ENCODE results near the gene ABCG1.

The ABCG1 gene

DNA sequence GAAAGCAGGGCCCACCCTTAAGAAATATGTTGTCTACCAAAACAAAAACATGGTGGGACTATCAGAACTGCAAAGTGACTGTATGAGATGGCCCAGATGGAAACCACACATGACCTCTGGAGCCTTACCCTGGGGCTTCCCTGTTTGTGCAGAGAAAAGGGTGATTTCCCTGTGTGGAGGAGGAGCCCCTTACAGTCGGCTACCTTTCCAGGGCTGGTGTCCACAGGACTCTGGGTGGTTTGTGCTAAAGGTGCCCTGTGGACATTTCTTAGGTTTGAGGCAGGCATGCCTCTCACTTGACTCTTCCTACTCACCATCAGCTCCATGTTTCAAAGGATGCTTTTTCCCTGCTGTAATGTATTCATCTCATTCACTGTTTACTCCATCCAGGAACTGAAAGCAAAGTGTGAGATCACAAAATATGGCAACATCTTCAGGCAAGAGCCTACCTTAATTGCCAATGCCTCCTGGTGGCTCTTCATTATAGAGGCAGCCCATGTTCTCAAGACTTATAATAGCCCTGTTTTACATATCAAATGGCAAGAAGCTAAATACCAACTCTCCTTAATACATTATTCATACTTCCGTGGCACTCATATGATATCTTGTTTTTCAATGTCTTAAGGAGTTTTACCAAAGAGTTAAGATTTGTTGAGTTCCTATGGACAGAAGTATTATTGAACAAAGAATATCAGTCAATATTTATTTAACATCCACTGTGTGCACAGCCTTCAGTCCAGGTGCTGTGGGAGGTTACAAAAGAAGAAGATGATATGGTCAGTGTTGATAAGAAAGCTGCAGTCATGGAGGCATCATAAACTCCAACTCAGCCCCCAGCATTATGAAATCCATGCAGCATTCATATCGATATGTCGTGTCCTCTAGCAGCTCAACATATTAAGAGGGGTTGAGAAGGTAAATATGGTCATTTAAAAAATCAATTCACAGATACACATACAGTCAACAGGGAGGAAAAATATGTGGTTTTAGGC, 111.7 kb downstream of the ABCG1 start:
- ChIA-PET POLR2A (no interaction called here), CTCF (interaction anchor here (1.1 kb wide), 1 partner anchor 72 kb away, joined by 3 read pairs; no protein-coding TSS in a partner anchor)
- TF ChIP-seq TARDBP (IDR thresholded peaks at IDR 0.05) (no peak), ARNT (IDR thresholded peaks at IDR 0.05) (no peak), L3MBTL2 (conservative IDR thresholded peaks at IDR 0.05) (no peak), ELF4 (IDR thresholded peaks at IDR 0.05) (no peak), FOXK2 (IDR thresholded peaks at IDR 0.05) (no peak), BHLHE40 (IDR thresholded peaks at IDR 0.05; ENCODE audit: borderline replicate concordance) (no peak), FOXM1 (IDR thresholded peaks at IDR 0.05; ENCODE audit: borderline replicate concordance) (no peak), FOXA1 (IDR thresholded peaks at IDR 0.05) (no peak), NFRKB (IDR thresholded peaks at IDR 0.05) (no peak), HDGF (IDR thresholded peaks at IDR 0.05; ENCODE audit: borderline replicate concordance) (no peak), CTBP1 (IDR thresholded peaks at IDR 0.05; ENCODE audit: borderline replicate concordance) (no peak), SUZ12 (IDR thresholded peaks at IDR 0.05) (no peak), LEF1 (IDR thresholded peaks at IDR 0.05; ENCODE audit: borderline replicate concordance) (no peak)
- TF ChIP-seq, protein P1, sequence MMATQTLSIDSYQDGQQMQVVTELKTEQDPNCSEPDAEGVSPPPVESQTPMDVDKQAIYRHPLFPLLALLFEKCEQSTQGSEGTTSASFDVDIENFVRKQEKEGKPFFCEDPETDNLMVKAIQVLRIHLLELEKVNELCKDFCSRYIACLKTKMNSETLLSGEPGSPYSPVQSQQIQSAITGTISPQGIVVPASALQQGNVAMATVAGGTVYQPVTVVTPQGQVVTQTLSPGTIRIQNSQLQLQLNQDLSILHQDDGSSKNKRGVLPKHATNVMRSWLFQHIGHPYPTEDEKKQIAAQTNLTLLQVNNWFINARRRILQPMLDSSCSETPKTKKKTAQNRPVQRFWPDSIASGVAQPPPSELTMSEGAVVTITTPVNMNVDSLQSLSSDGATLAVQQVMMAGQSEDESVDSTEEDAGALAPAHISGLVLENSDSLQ (IDR thresholded peaks at IDR 0.05) = no peak
- no peak for DNase-seq (ENCODE audit: extremely low spot score)

DNA sequence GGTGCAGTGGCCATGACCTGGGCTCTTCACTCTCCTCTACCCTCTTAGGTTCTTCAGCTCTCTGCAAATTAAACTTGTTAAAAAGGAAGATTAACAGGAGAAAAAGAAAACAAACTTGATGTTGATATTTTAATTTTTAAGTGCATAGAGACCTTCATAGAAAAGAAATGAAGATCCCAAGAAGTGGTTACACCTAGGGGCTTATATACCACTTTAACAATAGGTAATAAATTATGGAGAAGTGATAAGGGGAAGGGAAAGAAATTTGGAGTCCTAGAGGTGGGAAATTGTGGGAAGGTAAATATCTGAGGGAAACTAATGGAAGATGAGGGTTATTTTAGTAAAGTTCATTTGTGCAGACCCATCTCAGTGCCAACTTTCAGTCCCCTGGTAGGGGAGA, 112.7 kb downstream of the ABCG1 start:
- TF ChIP-seq HDGF (IDR thresholded peaks at IDR 0.05; ENCODE audit: borderline replicate concordance) (no peak), FOXK2 (IDR thresholded peaks at IDR 0.05) (no peak), ZNF384 (IDR thresholded peaks at IDR 0.05) (no peak), TARDBP (IDR thresholded peaks at IDR 0.05) (no peak), LEF1 (IDR thresholded peaks at IDR 0.05; ENCODE audit: borderline replicate concordance) (no peak), ARNT (IDR thresholded peaks at IDR 0.05) (no peak), SUZ12 (IDR thresholded peaks at IDR 0.05) (no peak), CTBP1 (IDR thresholded peaks at IDR 0.05; ENCODE audit: borderline replicate concordance) (no peak), FOXA1 (IDR thresholded peaks at IDR 0.05) (no peak), SP1 (IDR thresholded peaks at IDR 0.05) (no peak), BHLHE40 (IDR thresholded peaks at IDR 0.05; ENCODE audit: borderline replicate concordance) (no peak)
- ChIA-PET POLR2A (no interaction called here), CTCF (no interaction called here)
- no peak for DNase-seq (ENCODE audit: extremely low spot score)

DNA sequence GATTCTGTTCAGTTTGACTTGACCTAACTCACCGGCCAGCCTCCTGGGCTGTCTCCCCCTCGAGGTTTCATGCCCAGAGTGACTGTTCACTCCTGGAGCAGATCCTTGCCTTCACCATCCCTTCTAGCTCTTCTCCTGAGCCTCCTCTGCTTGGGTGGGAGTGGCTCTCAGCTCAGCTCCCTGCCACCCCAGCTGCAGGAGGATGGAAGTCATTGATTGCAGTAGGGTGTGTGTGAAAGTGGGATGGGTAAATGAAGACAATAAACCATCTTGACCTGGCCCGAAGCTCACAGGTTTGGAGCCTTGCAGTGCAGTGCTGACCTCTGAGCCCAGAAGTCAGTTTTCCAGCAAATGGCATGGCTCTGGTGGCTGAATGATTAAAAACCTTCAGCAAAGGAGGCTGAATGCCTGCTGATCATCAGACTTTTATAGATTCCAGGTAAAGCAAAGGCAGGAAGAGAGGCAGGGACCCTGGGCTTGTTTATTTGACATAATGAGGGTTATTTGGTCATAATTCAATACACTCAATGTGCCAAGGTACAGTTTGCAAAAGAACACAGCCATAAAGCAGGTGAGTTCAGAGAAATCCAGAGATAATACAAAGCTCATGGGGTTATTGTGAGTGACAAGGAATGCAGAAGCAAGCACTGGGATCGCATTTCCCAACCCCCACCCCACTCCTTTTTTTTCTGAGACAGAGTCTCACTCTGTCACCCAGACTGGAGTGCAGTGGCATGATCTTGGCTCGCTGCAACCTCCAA, 113.8 kb downstream of the ABCG1 start:
- ChIA-PET CTCF (no interaction called here), POLR2A (no interaction called here)
- DNase-seq (ENCODE audit: extremely low spot score) = no peak
- no peak for TF ChIP-seq BHLHE40 (IDR thresholded peaks at IDR 0.05; ENCODE audit: borderline replicate concordance)

DNA sequence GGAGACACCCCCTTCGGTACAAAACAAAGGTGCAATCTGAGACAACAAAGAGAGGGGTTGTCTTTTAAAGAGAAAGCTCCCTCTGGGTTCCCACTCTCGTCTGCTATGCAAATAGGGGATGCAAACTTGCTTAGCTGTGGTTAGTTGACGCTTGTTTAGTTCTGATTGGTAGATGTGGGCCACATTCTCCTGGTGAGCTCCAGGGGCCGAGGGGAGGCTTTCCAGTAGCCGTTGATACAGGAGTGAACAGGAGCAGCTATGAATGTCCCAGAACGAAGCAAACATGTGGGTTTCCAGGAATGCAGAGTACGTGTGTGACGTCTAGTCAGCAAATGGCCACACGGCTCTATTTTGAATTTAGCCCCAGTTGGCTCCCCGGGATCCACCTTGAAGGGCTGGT, 117.1 kb downstream of the ABCG1 start:
- DNase-seq (ENCODE audit: extremely low spot score) = no peak
- POLR2A ChIA-PET = no interaction called here
- TF ChIP-seq TARDBP (IDR thresholded peaks at IDR 0.05) = no peak
- TF ChIP-seq BHLHE40 (IDR thresholded peaks at IDR 0.05; ENCODE audit: borderline replicate concordance) = no peak
- TF ChIP-seq SUZ12 (IDR thresholded peaks at IDR 0.05) = no peak
- TF ChIP-seq FOXK2 (IDR thresholded peaks at IDR 0.05) = no peak
- TF ChIP-seq, protein P1 (IDR thresholded peaks at IDR 0.05) = no peak
- TF ChIP-seq ARNT (IDR thresholded peaks at IDR 0.05) = no peak
- no peak for TF ChIP-seq LEF1 (IDR thresholded peaks at IDR 0.05; ENCODE audit: borderline replicate concordance)
- CTCF ChIA-PET = interaction anchor here (0.8 kb wide), 1 partner anchor 45 kb away, joined by 3 read pairs; no protein-coding TSS in a partner anchor

DNA sequence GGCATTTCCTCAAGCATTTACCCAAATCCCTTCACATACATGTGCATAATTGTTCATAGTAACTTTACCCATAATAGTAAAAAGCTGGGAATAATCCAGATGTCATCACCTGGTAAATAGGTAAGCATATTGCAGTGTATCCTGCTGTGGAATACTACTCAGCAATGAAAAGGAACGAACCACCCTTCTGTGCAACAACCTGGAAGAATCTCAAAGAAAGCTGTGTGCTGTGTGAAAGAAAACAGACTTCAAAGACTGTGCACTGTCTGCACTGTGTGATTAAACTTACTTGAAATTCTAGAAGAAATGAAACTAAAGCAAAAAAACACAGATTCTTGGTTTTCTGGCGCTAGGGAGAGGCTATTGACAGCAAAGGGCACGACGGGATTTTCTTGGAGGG, 118.3 kb downstream of the ABCG1 start:
- TF ChIP-seq NFRKB (IDR thresholded peaks at IDR 0.05) (no peak), BHLHE40 (IDR thresholded peaks at IDR 0.05; ENCODE audit: borderline replicate concordance) (no peak)
- ChIA-PET POLR2A (no interaction called here), CTCF (no interaction called here)
- no peak for DNase-seq (ENCODE audit: extremely low spot score)

DNA sequence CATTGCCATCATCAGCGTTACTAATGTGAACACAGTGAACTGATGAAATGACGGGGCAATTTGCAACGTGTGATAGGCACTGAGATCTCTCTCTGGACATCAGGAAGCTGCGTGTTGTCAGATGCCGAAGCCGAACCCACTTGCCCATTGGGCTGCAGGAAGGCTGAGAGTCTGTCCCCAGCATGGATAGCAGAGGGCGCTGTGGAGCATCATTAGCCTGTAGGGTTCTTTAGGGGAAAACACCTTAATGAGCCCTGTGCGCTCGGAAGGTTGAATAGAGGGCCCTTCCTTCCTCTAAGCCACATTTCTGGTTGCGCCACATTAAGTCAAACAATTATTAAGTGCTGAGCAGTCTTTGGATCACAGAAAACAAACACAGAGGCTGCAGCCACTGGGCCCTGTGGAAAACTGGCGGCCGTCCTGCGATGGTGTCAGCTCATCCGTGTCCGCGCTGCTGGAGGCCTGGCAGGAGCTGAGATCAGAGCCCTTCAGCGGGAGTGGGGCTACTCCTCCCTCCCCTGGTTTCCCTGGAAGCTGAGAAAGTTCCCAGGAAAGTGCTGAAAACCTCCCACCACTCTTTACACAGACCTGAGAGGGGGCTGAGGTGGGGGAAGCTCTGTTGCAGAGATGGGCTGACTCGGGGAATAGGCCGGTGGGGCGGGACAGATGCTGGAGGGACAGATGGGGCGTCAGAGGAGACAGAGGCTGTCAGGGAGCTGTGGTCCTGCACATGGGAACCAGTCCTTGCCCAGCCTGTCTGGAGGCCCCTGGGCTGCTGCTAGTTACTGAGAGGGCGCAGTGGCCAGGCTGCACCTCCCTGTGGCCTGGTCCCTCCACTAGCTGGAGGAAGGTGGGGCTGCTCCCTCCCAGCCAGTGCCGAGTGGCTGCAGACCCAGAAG, 119.1 kb downstream of the ABCG1 start:
- peak; percentile 67 for DNase-seq (ENCODE audit: extremely low spot score)
- ChIA-PET POLR2A (no interaction called here), CTCF (interaction anchor here (1.0 kb wide), 1 partner anchor 106 kb away, joined by 3 read pairs; no protein-coding TSS in a partner anchor)
- TF ChIP-seq FOXA1 (IDR thresholded peaks at IDR 0.05) (no peak), LEF1 (IDR thresholded peaks at IDR 0.05; ENCODE audit: borderline replicate concordance) (no peak), BHLHE40 (IDR thresholded peaks at IDR 0.05; ENCODE audit: borderline replicate concordance) (no peak), HDGF (IDR thresholded peaks at IDR 0.05; ENCODE audit: borderline replicate concordance) (no peak), ARNT (IDR thresholded peaks at IDR 0.05) (no peak), NFRKB (IDR thresholded peaks at IDR 0.05) (no peak), ZNF384 (IDR thresholded peaks at IDR 0.05) (no peak), TARDBP (IDR thresholded peaks at IDR 0.05) (no peak), FOXK2 (IDR thresholded peaks at IDR 0.05) (no peak), CTBP1 (IDR thresholded peaks at IDR 0.05; ENCODE audit: borderline replicate concordance) (no peak), FOXM1 (IDR thresholded peaks at IDR 0.05; ENCODE audit: borderline replicate concordance) (no peak), SUZ12 (IDR thresholded peaks at IDR 0.05) (no peak), SP1 (IDR thresholded peaks at IDR 0.05) (no peak)
- TF ChIP-seq, protein P1 (IDR thresholded peaks at IDR 0.05) = no peak

All from HEK293T (cell line).